Stomach (tissue), 4 donors: ENCODE results near the gene SLC28A3.

Experiments used
- POLR2AphosphoS5 ChIP-seq, 3 donors: sonication (generic); formaldehyde crosslinking; IDR thresholded peaks; one replicate each; pipeline ENCODE4 v1.6.1; 2016; ENCODE audit warnings: antibody characterized with exemption in 3 of 3
- TF ChIP-seq, protein P1 (sequence below), 7 experiments: fragments of 450-650 bp in 4 of 7; fragments of 200-600 bp in 3 of 7; sonication (generic) in 3 of 7; IDR thresholded peaks; one replicate each; pipeline ENCODE4 v1.5.1; 2016 to 2019; ENCODE audit warnings: antibody characterized with exemption in 7 of 7, control low read depth in 2 of 7, mild to moderate bottlenecking in 1 of 7

DNA sequence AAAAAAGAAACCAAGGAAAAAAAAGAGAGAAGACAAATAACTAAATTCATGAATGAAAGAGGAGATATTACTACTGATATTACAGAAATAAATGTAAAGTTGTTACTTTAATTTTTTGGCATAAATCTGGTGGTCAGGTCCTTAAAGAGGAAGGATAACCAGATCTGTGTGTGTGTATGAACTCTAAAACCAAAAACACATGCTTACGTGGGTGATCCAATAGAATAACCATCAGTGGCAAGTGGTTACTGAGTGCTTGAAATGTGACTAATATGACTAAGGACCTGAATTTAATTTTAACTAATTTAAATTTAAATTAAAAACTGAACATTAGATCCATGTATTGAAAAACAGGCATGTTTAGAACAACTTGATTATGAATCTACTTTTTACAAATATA, 10.3 kb downstream of the SLC28A3 start:
- TF ChIP-seq, protein P1, sequence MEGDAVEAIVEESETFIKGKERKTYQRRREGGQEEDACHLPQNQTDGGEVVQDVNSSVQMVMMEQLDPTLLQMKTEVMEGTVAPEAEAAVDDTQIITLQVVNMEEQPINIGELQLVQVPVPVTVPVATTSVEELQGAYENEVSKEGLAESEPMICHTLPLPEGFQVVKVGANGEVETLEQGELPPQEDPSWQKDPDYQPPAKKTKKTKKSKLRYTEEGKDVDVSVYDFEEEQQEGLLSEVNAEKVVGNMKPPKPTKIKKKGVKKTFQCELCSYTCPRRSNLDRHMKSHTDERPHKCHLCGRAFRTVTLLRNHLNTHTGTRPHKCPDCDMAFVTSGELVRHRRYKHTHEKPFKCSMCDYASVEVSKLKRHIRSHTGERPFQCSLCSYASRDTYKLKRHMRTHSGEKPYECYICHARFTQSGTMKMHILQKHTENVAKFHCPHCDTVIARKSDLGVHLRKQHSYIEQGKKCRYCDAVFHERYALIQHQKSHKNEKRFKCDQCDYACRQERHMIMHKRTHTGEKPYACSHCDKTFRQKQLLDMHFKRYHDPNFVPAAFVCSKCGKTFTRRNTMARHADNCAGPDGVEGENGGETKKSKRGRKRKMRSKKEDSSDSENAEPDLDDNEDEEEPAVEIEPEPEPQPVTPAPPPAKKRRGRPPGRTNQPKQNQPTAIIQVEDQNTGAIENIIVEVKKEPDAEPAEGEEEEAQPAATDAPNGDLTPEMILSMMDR (IDR thresholded peaks at IDR 0.05), result no peak
- no peak for TF ChIP-seq POLR2AphosphoS5 (IDR thresholded peaks at IDR 0.05)
